Stimulated activated CD4-positive, alpha-beta T cell treated with anti-CD3 and anti-CD28 coated beads, Interleukin-4, amount 100 ng/mL, for 24 hours (primary cell): Measurements from ENCODE around the gene TOMM22.
A peak's percentile ranks its signal among the peaks of the same experiment; 100 is the strongest.
"Not testable (repeated sequence)": the region's sequence is repeated elsewhere in the genome, so short reads cannot be mapped to it uniquely, and the experiment has no call there.

ENCODE experiments used
- DNase-seq: peaks from one replicate; pipeline ENCODE4 v3.0.0-alpha.2; 2020

Gene TOMM22

GRCh38 chr22:38681582-38682335 lies at the start of gene TOMM22:
TOMM22 (plus strand) TSS chr22:38681957; CDS start chr22:38681979, 22 bp downstream.
- peak; percentile 88 for DNase-seq

DNA sequence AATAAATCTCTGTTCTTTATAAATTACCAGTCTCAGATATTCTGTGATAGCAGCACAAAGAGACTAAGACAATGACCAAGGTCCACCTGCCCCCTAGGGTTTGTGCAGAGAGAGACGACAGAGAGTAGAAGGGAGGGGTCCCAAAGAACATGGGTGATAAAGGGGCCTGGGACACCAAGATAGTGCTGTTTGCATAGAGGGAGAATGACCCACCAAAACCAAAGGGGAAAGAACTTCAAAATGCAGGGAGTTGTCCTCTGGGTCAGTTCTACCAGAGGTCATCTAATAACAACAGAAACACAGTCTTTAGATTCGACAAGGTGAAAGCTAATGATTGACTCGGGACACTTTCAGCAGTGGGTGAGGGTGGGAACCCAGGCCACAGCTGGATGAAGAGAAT lies 49.2 kb upstream of the TOMM22 start:
- DNase-seq: no peak

DNA sequence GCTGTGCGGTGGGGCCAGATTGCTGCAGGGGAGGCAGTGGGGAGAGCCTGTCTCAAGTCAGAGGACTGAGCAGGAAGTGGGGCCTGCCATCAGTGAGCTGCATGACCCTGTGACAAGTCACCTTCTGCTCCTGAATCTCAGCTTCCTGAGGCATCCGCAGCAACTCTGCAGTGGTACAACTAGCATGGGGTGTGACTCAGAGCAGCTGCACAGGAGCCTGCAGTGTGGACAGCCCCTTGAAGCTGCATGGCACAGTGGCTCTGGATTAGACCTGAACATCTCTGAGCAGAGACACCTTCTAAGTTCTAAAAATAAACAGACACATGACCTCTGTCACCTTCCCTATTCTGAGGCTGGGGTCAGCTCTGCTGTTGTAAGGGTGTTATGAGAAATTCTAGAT lies 43.5 kb upstream of the TOMM22 start:
- DNase-seq: no peak

DNA sequence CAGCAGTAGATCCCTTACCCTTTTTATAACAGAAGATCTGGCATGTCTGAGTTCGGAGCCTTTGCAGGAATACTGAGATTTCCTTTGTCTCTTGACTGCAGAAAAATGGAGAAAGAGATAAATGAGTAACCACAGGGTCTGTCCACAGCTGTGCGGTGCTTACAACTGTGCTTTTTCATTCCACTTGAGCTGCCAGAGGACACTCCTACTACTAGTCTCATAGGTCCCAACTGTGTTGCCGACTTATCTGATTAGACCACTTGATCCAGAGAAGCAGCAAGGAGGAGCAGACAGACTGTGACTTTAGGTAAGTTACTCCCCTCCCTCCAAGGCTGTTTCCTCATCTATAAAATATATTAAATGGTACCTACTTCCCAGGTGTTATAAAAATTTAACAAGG lies 43.0 kb upstream of the TOMM22 start:
- DNase-seq: no peak

DNA sequence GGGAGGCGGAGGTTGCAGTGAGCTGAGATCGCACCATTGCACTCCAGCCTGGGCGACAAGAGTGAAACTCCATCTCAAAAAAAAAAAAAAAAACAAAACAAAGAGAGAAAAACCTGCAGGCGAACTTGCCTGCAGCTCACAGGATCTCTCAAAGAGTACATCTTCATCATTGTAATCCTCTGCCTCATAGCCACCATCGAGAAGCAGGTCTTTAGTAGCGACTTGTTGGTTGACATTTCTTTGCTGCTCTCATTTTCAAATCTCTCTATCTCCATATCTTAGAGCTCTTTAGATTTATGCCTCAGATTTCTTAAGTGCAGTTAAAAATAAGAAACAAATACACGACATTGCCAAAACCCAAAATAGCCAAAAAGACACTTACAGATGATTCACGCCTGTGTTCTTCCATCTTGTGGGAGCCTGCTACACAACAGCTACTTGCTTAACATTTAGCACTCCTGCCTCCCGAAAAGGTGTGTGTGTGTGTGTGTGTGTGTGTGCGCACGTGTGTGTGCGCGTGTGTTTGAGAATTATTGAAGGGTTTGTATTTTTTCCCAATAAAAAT lies 40.2 kb upstream of the TOMM22 start:
- no peak for DNase-seq

DNA sequence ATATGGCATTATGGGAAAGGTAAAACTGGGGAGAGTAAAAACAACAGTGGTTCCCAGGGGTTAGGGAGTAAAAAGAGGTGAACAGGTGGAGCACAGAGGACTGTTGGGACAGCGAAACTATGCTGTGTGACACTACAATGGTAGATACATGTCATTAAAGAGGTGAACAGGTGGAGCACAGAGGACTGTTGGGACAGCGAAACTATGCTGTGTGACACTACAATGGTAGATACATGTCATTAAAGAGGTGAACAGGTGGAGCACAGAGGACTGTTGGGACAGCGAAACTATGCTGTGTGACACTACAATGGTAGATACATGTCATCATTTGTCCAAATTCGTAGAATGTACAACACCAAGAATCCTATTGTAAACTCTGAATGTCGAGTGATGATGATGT lies 37.5 kb upstream of the TOMM22 start:
- not testable (repeated sequence) for DNase-seq

DNA sequence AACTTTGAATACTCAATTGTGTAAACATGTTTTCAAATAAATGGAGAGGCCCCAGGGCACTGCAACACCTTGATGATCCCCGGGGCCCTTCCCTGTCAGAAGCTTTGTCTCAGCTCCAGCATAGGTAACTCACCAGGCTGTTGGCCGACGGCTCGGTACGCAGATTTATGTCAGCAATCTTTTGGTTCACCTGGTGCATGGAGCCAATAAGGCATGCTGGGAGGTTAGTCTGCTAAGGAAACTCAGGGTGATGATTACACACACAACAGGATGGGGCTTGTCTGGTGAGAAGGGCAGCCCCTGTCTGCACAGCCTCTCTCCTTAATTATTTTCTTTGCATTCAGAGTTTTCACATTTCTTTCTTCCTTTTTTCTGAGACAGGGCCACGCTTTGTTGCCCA lies 36.3 kb upstream of the TOMM22 start:
- no peak for DNase-seq

DNA sequence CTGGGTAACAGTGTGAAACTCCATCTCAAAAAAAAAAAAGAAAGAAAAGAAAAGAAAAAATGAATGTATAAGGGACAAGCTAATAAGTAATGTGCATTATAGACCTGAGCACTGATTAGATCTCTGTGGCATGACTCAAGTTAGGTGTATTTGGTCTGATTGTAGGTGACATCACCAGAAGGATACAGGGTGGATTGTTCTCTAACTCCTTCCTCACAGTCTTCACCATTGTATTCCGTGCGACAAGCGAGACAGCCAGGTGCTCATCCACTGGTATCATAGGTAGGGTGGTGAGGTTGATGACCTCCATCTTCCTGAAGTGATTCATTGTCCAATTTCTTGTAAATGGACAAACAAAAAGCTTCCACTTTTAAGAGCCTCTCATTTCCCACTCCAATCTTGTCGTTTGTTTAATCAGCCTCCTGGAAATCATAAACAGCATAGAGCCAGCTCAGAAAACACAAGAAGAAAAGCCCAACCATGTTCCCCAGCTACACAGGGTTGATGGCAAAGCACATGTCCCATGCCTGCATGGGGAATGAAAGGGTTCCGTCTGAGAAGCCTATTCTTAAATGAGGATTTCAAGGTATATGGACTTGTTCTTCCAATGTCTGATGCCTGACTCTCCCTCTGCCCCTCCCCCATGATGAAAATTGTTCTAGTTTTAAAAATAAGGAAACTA lies 31.8 kb upstream of the TOMM22 start:
- no peak for DNase-seq

DNA sequence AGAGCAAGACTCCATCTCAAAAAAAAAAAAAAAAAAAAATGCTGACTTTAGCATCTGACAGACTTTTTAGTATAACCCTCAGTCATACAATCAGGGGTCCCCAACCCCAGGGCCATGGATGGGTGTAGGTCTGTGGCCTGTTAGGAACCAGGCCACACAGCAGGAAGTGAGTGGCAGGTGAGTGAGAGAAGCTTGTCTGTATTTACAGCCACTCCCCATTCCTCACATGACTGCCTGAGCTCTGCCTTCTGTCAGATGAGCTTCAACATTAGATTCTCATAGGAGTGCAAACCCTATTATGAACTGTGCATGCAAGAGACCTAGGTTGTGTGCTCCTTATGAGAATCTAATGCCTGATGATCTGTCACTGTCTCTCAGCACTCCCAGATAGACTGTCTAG lies 28.9 kb upstream of the TOMM22 start:
- no peak for DNase-seq

DNA sequence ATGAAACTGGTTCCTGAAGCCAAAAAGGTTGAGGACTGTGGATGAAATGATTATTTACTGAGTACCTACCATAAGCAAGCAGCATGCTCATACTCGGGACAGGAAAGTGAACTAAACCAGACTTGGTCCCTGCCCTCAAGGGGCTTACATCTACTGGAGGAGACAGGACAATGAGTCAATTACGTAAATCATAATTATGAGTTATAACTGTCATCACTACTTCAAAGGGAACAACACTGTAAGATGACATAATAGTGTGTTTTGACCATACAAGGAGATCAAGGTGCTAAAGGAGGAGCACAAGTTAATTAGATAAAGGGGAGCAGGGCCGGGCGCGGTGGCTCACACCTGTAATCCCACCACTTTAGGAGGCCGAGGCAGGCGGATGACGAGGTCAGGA lies 28.0 kb upstream of the TOMM22 start:
- DNase-seq: no peak

GRCh38 chr22:38655519-38656255 lies 26.1 kb upstream of the TOMM22 start:
- DNase-seq: no peak

DNA sequence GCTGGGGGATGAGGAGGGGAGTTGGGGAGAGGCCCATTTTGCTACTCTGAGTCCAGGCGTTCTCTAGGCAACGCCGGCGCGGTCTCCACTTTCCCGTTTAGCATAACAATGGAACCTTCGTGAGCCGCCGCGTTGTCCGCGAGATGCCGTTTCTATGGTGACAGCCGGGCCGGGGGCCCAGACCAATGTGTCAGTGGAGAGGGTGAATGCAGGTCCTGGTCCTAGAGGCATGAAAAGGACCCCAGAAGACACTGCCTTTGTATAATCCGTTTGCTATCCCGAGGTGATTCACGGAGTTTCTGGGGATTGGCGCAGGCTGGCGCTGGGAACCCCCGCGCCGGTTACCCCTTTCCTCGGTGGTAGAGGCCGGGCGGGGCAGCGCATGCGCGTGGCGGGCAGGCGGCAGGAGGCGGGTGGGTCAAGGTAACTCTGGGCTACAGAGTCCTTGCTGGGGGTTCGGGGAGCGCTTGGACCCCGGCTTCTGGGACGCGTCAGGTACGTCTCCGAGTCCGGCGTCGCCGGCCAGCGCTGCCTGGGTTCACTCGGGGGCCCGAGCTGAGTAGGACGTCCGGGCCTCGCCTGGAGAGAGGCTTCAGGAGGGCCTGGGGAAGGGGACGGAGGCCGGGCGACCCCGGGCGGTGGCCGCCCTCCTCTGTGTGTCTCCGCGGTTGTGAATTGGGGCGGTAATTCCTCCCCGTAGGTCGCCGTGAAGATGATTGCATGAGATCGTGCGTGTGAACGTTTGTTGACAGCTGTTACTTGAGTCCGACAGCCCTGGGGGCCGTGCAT lies 25.3 kb upstream of the TOMM22 start, which contains the start of the genes CBY1 and FAM227A:
Gene CBY1, plus strand, starts transcription at position 383 of the 789 bp plus-strand sequence. CDS start 11,417 bp downstream, outside the sequence.
Gene FAM227A, minus strand, starts transcription at position 137 of the 789 bp plus-strand sequence. CDS start 6,224 bp downstream, outside the sequence.
- peak; percentile 87 for DNase-seq

GRCh38 chr22:38657045-38657909 lies 24.5 kb upstream of the TOMM22 start:
- DNase-seq: peak; percentile 44

- no peak for DNase-seq
Observed at GRCh38 chr22:38674888-38675287, 6.9 kb upstream of the TOMM22 start.

DNA sequence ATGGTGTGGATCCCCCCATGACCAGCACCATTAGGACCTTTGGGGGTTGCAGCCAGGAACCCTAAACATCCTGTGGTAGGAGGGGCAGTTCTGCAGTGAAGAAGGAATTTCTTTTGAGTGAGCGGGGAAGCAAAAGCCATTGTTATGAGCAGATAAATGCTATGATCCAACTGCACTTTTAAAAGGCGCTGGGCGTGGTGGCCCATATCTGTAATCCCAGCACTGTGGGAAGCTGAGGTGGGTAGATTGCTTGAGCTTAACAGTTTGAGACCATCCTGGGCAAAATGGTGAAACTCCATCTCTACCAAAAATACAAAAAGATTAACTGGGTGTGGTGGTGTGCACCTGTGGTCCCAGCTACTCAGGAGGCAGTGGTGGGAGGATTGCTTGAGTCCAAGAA lies 5.9 kb upstream of the TOMM22 start:
- DNase-seq: no peak

- DNase-seq: no peak
Observed at GRCh38 chr22:38684895-38685294, 3.1 kb downstream of the TOMM22 start.

DNA sequence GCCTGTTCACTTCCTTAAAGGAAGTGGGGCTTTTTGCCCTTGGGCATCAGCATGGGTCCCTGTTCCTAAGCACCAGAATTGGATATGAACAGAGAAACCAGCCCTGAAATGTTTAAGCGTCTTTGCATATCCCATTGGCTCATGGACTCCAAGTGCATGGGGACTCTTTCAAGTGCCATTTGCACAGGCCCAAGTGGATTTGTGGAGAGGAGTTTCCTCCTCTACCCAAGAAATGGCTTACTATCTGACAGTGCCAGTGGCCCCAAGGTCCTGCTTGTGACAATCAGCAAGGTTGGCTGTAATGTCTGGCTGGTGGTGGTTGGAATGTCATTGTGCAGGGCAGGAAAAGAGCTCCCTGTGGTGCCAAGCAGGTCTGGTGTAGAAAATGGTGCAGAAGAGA lies 4.0 kb downstream of the TOMM22 start:
- DNase-seq: no peak

DNA sequence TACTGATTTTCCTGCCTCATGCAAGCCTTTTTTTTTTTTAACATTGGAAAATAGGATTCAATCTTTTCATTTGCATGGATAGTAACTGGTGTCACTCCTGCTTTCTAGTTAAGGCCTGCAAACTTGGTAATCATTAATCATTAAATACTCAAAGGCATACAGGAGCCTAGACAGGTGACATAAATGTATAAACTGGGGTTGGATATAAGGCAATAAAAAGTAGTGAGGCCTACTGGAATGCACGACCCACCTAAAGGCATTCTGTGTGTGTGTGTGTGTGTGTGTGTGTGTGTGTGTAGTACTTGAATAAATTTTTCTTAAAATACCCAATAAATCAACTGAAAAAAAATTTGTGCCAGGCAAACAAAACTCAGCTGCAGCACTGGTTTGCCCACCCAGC lies 7.9 kb downstream of the TOMM22 start:
- no peak for DNase-seq

GRCh38 chr22:38694049-38694448 lies 12.3 kb downstream of the TOMM22 start:
- no peak for DNase-seq

DNA sequence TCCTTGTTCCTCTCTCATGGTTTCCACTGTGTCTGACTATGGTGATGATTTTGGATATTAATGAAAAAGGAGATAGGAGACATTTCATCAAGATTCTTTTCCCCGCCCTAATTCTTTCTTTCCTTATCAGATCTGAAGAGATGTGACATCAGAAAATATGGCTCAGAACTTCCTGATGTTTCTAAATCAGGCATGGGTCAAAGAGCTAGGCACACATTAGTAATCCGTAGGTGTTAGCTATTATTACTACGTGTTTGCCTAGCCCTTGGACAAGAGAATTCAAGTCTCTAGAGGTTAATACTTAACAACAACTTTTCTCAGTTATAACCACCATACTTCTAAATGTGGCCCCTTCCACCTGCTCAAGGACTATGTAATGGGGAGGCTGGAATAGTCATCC lies 13.2 kb downstream of the TOMM22 start:
- no peak for DNase-seq
